Hepatocyte (in vitro differentiated cells): ENCODE measurements around the gene THTPA. TPM values are rescaled to one million over a fixed set of nuclear protein-coding genes. Genes with fewer than 3 reads are reported as not detected.
A peak's percentile ranks its signal among the peaks of the same experiment; 100 is the strongest.

Experiments used
- DNase-seq: peaks from one replicate; pipeline ENCODE4 v3.0.0-alpha.2; 2016; ENCODE audit warnings: low spot score
- H2AFZ ChIP-seq: fragments of 200-600 bp; sonication (generic); 2 replicates; pipeline ENCODE4 v1.6.0; 2016; ENCODE audit warnings: antibody characterized with exemption, mild to moderate bottlenecking
- H3K27ac ChIP-seq: fragments of 200-600 bp; sonication (generic); 2 replicates; pipeline ENCODE4 v1.5.1; 2016; ENCODE audit warnings: mild to moderate bottlenecking
- H3K27me3 ChIP-seq: fragments of 200-600 bp; sonication (generic); 2 replicates; pipeline ENCODE4 v1.6.1; 2016
- H3K36me3 ChIP-seq: fragments of 200-600 bp; sonication (generic); replicated peaks from 2 replicates; pipeline ENCODE4 v1.5.1; 2016; ENCODE audit warnings: low read depth; ENCODE audit not compliant: insufficient read depth
- H3K4me1 ChIP-seq: fragments of 200-600 bp; sonication (generic); 2 replicates; pipeline ENCODE4 v1.5.1; 2016; ENCODE audit warnings: mild to moderate bottlenecking, moderate library complexity; ENCODE audit not compliant: insufficient read depth
- H3K4me2 ChIP-seq: fragments of 200-600 bp; sonication (generic); 2 replicates; pipeline ENCODE4 v1.6.0; 2016
- H3K4me3 ChIP-seq: fragments of 200-600 bp; sonication (generic); 2 replicates; pipeline ENCODE4 v1.5.1; 2016; ENCODE audit warnings: mild to moderate bottlenecking
- H3K79me2 ChIP-seq: fragments of 200-600 bp; sonication (generic); 2 replicates; pipeline ENCODE4 v1.6.0; 2017; ENCODE audit warnings: mild to moderate bottlenecking
- H3K9me2 ChIP-seq: fragments of 200-600 bp; sonication (generic); replicated peaks from 2 replicates; pipeline ENCODE4 v1.6.0; 2017; ENCODE audit warnings: mild to moderate bottlenecking; ENCODE audit not compliant: insufficient read depth
- H3K9me3 ChIP-seq: fragments of 200-600 bp; sonication (generic); 2 replicates; pipeline ENCODE4 v1.5.1; 2016; ENCODE audit warnings: low read depth, mild to moderate bottlenecking
- H4K20me1 ChIP-seq: fragments of 200-600 bp; sonication (generic); 2 replicates; pipeline ENCODE4 v1.6.0; 2016; ENCODE audit warnings: mild to moderate bottlenecking; ENCODE audit not compliant: insufficient read depth, poor library complexity, severe bottlenecking
- EZH2 ChIP-seq: fragments of 200-600 bp; sonication (generic); IDR thresholded peaks from 2 replicates; pipeline ENCODE4 v1.6.1; 2016; ENCODE audit warnings: antibody characterized with exemption, mild to moderate bottlenecking, borderline replicate concordance
- EZH2phosphoT487 ChIP-seq: fragments of 200-600 bp; sonication (generic); IDR thresholded peaks from one replicate; pipeline ENCODE4 v1.6.1; 2018; ENCODE audit warnings: antibody characterized with exemption, mild to moderate bottlenecking, low read depth, moderate library complexity; ENCODE audit not compliant: unreplicated experiment, severe bottlenecking
- WGBS: methylation state at CpG from one replicate; pipeline ENCODE4 v1.1.6; 2016; ENCODE audit warnings: low lambda C conversion rate; ENCODE audit errors: missing lambda C conversion rate; 5-methylcytosine and 5-hydroxymethylcytosine counted together
- polyA plus RNA-seq: library from polyadenylated mRNA; unstranded; fragments of >200 nt; fragmentation: Nextera tagmentation; extraction: Ambion mirVana; gene quantifications from 2 replicates; pipeline ENCODE4 v1.2.1, GENCODE V29; 2016
- total RNA-seq: library from RNA; depleted of rRNA; stranded (reverse); fragments of >200 nt; gene quantifications from 2 replicates; pipeline ENCODE4 v1.2.3, GENCODE V29; 2014
- TF ChIP-seq, protein P1 (sequence below): fragments of 200-600 bp; sonication (generic); IDR thresholded peaks from 2 replicates; pipeline ENCODE4 v1.5.1; 2016; ENCODE audit warnings: antibody characterized with exemption, mild to moderate bottlenecking; ENCODE audit not compliant: poor library complexity

Gene THTPA
- total and polyA plus RNA-seq, 2 experiments from 2014 or later: 13.5 to 15.5 TPM

DNA sequence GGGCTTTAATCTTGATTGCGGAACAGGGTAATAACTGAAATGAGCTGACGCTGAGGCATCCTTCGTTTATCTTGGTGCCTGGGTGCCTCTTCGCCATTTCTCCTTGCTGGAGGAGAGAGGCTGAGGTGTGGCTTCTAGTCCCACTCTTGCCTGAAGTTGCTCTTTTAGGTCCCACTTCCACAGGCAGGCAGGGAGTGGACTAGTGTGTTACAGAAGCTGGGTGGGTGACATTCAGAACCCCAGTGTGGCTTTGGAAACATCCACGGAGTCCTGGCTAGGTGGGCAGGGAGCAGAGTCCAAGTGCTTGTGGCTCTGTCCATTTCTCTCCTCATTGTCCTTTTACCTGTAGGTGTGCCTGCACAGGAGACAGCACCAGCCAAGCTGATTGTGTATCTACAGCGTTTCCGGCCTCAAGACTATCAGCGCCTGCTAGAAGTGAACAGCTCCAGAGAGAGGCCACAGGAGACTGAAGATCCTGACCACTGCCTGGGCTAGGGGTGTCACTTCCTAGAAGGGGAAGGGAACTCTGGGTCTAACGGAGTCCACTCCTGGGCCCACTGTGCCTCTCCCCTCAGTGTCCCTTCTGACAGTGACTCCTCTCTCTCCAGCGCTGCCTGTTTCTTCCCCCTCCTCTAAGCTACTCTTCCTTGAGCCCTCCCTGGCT is 2.4 kb downstream of the THTPA start:
- Histone ChIP-seq H4K20me1 (no peaks in the 10 kb centered on the region), H3K9me2 (no peaks in the 10 kb centered on the region), H3K4me3 (no peak overlapping the region), H3K4me2 (peak overlapping the region; percentile 50), H3K79me2 (peaks cover 17% of the 10 kb centered on the region), H3K4me1 (peaks cover 14% of the 10 kb centered on the region), H3K36me3 (no peaks in the 10 kb centered on the region), H2AFZ (no peak overlapping the region), H3K27ac (peak overlapping the region; percentile 93), H3K27me3 (no peaks in the 10 kb centered on the region), H3K9me3 (no peaks in the 10 kb centered on the region)
- no peak for DNase-seq
- no peak for TF ChIP-seq EZH2
- no peak for TF ChIP-seq EZH2phosphoT487
- TF ChIP-seq, protein P1, sequence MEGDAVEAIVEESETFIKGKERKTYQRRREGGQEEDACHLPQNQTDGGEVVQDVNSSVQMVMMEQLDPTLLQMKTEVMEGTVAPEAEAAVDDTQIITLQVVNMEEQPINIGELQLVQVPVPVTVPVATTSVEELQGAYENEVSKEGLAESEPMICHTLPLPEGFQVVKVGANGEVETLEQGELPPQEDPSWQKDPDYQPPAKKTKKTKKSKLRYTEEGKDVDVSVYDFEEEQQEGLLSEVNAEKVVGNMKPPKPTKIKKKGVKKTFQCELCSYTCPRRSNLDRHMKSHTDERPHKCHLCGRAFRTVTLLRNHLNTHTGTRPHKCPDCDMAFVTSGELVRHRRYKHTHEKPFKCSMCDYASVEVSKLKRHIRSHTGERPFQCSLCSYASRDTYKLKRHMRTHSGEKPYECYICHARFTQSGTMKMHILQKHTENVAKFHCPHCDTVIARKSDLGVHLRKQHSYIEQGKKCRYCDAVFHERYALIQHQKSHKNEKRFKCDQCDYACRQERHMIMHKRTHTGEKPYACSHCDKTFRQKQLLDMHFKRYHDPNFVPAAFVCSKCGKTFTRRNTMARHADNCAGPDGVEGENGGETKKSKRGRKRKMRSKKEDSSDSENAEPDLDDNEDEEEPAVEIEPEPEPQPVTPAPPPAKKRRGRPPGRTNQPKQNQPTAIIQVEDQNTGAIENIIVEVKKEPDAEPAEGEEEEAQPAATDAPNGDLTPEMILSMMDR: no peak
- WGBS: 93% methylated on average over 10 of the region's 10 CpGs

DNA sequence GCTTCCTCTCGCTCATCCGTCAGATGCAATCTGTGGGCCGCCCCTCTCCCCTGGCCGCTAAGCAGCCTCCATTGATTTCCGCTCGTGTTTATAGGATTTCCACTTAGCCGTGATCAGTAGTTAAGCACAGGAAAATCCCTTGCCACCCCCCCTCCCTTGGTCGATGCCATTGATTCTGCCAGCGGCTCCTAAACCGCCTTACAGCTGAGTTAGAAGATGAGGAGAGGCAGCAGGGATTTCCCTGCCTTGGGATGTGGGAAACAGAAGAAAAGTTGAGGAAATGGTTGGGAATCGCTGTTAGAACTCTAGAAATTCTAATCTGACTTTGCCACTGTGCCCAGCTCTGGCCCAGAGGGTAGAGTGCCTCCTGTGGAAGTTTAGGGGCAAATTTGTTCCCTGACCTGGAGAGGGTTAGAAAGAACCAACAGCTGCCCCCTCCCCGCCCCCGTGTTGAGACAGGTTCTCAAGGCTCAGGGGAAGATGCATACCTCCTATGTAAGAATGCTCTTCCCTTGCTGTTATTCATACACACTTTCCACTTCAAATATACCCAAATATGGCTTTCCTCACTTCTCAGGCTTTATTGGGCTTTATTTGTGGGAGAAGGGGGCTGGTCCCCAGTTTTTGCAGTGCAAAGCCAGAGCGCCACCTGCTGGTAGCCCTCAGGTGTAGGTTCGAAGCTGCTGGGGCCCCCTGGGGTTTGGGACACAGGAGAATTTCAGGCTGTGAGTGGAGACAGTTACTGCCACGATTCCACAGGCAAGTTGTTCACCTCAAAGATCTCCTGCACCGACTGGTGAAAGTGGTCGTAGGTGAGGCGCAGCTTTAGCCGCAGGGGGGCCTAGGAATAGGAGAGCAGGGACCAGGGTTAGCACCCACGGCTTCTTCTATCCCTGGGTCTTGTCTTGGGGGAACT is 3.2 kb downstream of the THTPA start:
- Histone ChIP-seq H3K4me1 (peaks cover 14% of the 10 kb centered on the region), H4K20me1 (no peaks in the 10 kb centered on the region), H3K27ac (peak overlapping the region; percentile 93), H3K27me3 (no peaks in the 10 kb centered on the region), H3K4me2 (no peak overlapping the region), H2AFZ (no peak overlapping the region), H3K9me3 (no peaks in the 10 kb centered on the region), H3K4me3 (no peak overlapping the region), H3K36me3 (no peaks in the 10 kb centered on the region), H3K9me2 (no peaks in the 10 kb centered on the region), H3K79me2 (peaks cover 17% of the 10 kb centered on the region)
- WGBS: 74% methylated on average over 21 of the region's 21 CpGs
- TF ChIP-seq, protein P1: peak; percentile 80
- TF ChIP-seq EZH2: no peak
- TF ChIP-seq EZH2phosphoT487: no peak
- peak; percentile 79 for DNase-seq

DNA sequence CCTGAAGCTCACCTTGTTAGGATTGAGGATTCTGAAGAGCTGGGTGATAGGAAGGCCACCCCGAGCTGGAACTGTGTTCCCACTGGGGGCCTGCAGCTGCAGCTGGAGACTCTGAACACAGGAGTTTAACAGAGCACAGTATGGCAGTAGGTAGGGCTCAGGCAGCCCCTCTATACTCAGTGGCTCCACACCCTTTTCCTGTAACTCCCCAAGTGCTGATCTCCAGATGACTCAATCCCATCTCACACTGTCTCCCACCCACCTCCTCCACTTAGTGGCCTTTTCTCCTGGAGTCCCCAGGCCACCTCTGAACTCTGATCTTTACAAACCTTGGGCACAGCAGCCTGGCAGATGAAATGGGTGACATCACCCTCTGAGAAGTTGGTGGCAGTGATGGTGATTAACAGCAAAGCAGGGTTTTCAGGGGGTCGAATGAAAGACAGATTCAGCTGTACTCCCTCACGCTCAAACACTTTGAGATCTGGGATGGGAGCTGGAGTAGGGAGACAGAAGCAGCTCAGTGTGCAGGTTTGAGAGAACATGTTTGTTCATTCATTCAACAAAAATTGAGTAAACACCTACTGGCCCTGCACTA is 4.0 kb downstream of the THTPA start:
- no peaks in the 10 kb centered on the region for H3K36me3 ChIP-seq
- no peak overlapping the region for H3K4me2 ChIP-seq
- H3K27ac ChIP-seq: no peak overlapping the region
- H3K27me3 ChIP-seq: no peaks in the 10 kb centered on the region
- H4K20me1 ChIP-seq: no peaks in the 10 kb centered on the region
- H3K9me3 ChIP-seq: no peaks in the 10 kb centered on the region
- no peaks in the 10 kb centered on the region for H3K9me2 ChIP-seq
- no peak for DNase-seq
- peaks cover 14% of the 10 kb centered on the region for H3K4me1 ChIP-seq
- TF ChIP-seq EZH2phosphoT487: no peak
- TF ChIP-seq EZH2: no peak
- TF ChIP-seq, protein P1: no peak
- no peak overlapping the region for H3K4me3 ChIP-seq
- no peak overlapping the region for H2AFZ ChIP-seq
- 86% methylated on average over 3 of the region's 3 CpGs for WGBS
- H3K79me2 ChIP-seq: peaks cover 17% of the 10 kb centered on the region
